H9 (cell line): ENCODE measurements around the gene CCDC187. TPM values are rescaled to one million over a fixed set of nuclear protein-coding genes. Genes with fewer than 3 reads are reported as not detected.

Source experiments
- DNase-seq: peaks from one replicate; pipeline ENCODE4 v3.0.0-alpha.2; 2017
- H2AFZ ChIP-seq: one replicate; pipeline ENCODE4 v1.6.1; 2013; ENCODE audit warnings: mild to moderate bottlenecking, low read length, control low read depth, moderate library complexity
- H2AK5ac ChIP-seq: 2 replicates; pipeline ENCODE4 v1.6.1; 2013; ENCODE audit warnings: low read length, control low read depth, mixed read lengths; ENCODE audit not compliant: insufficient read length
- H2BK120ac ChIP-seq: one replicate; pipeline ENCODE4 v1.6.1; 2013; ENCODE audit warnings: low read depth, mild to moderate bottlenecking, low read length, control low read depth, inconsistent platforms; ENCODE audit not compliant: poor library complexity, severe bottlenecking
- H2BK12ac ChIP-seq: 2 replicates; pipeline ENCODE4 v1.6.1; 2013; ENCODE audit warnings: low read length, control low read depth, mixed read lengths, low read depth; ENCODE audit not compliant: insufficient read length
- H2BK15ac ChIP-seq: 2 replicates; pipeline ENCODE4 v1.6.1; 2013; ENCODE audit warnings: low read depth, low read length, control low read depth
- H2BK20ac ChIP-seq: one replicate; pipeline ENCODE4 v1.6.1; 2013; ENCODE audit warnings: low read depth, mild to moderate bottlenecking, low read length, control low read depth, inconsistent platforms; ENCODE audit not compliant: poor library complexity, severe bottlenecking
- H2BK5ac ChIP-seq: 2 replicates; pipeline ENCODE4 v1.6.1; 2013; ENCODE audit warnings: low read length, control low read depth, mixed read lengths; ENCODE audit not compliant: insufficient read length
- H3K14ac ChIP-seq: 2 replicates; pipeline ENCODE4 v1.6.1; 2013; ENCODE audit warnings: low read length, control low read depth; ENCODE audit not compliant: insufficient read depth
- H3K18ac ChIP-seq: 2 replicates; pipeline ENCODE4 v1.6.1; 2013; ENCODE audit warnings: low read depth, mild to moderate bottlenecking, mixed read lengths, low read length, control low read depth; ENCODE audit not compliant: insufficient read length
- H3K23ac ChIP-seq: 2 replicates; pipeline ENCODE4 v1.6.1; 2013; ENCODE audit warnings: low read length, control low read depth, mixed read lengths, low read depth; ENCODE audit not compliant: insufficient read length
- H3K23me2 ChIP-seq: 2 replicates; pipeline ENCODE4 v1.6.1; 2013; ENCODE audit warnings: low read depth, mild to moderate bottlenecking, mixed read lengths, low read length, control low read depth; ENCODE audit not compliant: insufficient read length, poor library complexity, severe bottlenecking
- H3K27ac ChIP-seq: 2 replicates; pipeline ENCODE4 v1.5.1; 2013; ENCODE audit warnings: low read length, control low read depth, mixed read lengths, low read depth; ENCODE audit not compliant: insufficient read length
- H3K27me3 ChIP-seq: 2 replicates; pipeline ENCODE4 v1.6.1; 2013; ENCODE audit warnings: low read length, control low read depth, inconsistent platforms; ENCODE audit not compliant: insufficient read depth
- H3K4ac ChIP-seq: 2 replicates; pipeline ENCODE4 v1.6.1; 2013; ENCODE audit warnings: low read depth, mild to moderate bottlenecking, control low read depth, inconsistent platforms, low read length, moderate library complexity
- H3K4me1 ChIP-seq: 2 replicates; pipeline ENCODE4 v1.6.1; 2013; ENCODE audit warnings: low read length, control low read depth, inconsistent platforms; ENCODE audit not compliant: insufficient read depth
- H3K4me2 ChIP-seq: 2 replicates; pipeline ENCODE4 v1.6.1; 2013; ENCODE audit warnings: low read length, control low read depth, mixed read lengths; ENCODE audit not compliant: insufficient read length, insufficient read depth
- H3K56ac ChIP-seq: 2 replicates; pipeline ENCODE4 v1.6.1; 2013; ENCODE audit warnings: low read depth, mild to moderate bottlenecking, mixed read lengths, low read length, control low read depth; ENCODE audit not compliant: insufficient read length
- H3K79me1 ChIP-seq: 2 replicates; pipeline ENCODE4 v1.6.1; 2013; ENCODE audit warnings: low read depth, mild to moderate bottlenecking, moderate library complexity, low read length, control low read depth, inconsistent platforms; ENCODE audit not compliant: insufficient read depth, poor library complexity, severe bottlenecking
- H3K79me2 ChIP-seq: 2 replicates; pipeline ENCODE4 v1.6.1; 2013; ENCODE audit warnings: low read length, control low read depth, inconsistent platforms; ENCODE audit not compliant: insufficient read depth
- H3K9ac ChIP-seq: 2 replicates; pipeline ENCODE4 v1.6.1; 2013; ENCODE audit warnings: low read length, control low read depth, mixed read lengths; ENCODE audit not compliant: insufficient read length; ENCODE audit errors: extremely low read depth
- H3K9me3 ChIP-seq: one replicate; pipeline ENCODE4 v1.6.1; 2013; ENCODE audit warnings: low read depth, low read length, inconsistent platforms; ENCODE audit not compliant: control insufficient read depth
- H3T11ph ChIP-seq: one replicate; pipeline ENCODE4 v1.6.1; 2013; ENCODE audit warnings: mild to moderate bottlenecking, low read length, control low read depth, inconsistent platforms
- H4K20me1 ChIP-seq: one replicate; pipeline ENCODE4 v1.6.1; 2013; ENCODE audit not compliant: control insufficient read depth, insufficient read length, insufficient read depth
- H4K5ac ChIP-seq: 2 replicates; pipeline ENCODE4 v1.6.1; 2013; ENCODE audit warnings: low read depth, mild to moderate bottlenecking, mixed read lengths, low read length, control low read depth; ENCODE audit not compliant: insufficient read length
- H4K8ac ChIP-seq: replicated peaks from 2 replicates; pipeline ENCODE4 v1.6.1; 2013; ENCODE audit warnings: low read length, control low read depth, mixed read lengths, low read depth; ENCODE audit not compliant: insufficient read length
- H4K91ac ChIP-seq: 2 replicates; pipeline ENCODE4 v1.6.1; 2013; ENCODE audit warnings: low read depth, mild to moderate bottlenecking, moderate library complexity, mixed read lengths, low read length, control low read depth; ENCODE audit not compliant: insufficient read length
- H3K27ac Mint-ChIP-seq, 3 experiments: 2 replicates in 2 of 3; 3 replicates in 1 of 3; pipeline ENCODE4 v1.8.0; 2020 to 2021; ENCODE audit warnings: mixed read lengths in 3 of 3, mild to moderate bottlenecking in 1 of 3, moderate library complexity in 1 of 3
- H3K27me3 Mint-ChIP-seq: 2 replicates; pipeline ENCODE4 v1.8.0; 2021; ENCODE audit warnings: low read depth, mild to moderate bottlenecking, moderate library complexity, mixed read lengths
- H3K36me3 Mint-ChIP-seq, 3 experiments: 2 replicates in 2 of 3; 3 replicates in 1 of 3; pipeline ENCODE4 v1.8.0; 2020 to 2021; ENCODE audit warnings: low read depth in 3 of 3, mixed read lengths in 3 of 3; ENCODE audit not compliant: insufficient read depth in 1 of 3
- H3K4me1 Mint-ChIP-seq, 2 experiments: 2 replicates each; pipeline ENCODE4 v1.8.0; 2020; ENCODE audit warnings: mixed read lengths in 2 of 2
- H3K4me3 Mint-ChIP-seq, 2 experiments: 2 replicates in 1 of 2; 3 replicates in 1 of 2; pipeline ENCODE4 v1.8.0; 2020 to 2021; ENCODE audit warnings: mild to moderate bottlenecking in 2 of 2, mixed read lengths in 2 of 2, moderate library complexity in 1 of 2
- H3K9me3 Mint-ChIP-seq, 2 experiments: 2 replicates in 1 of 2; 3 replicates in 1 of 2; pipeline ENCODE4 v1.8.0; 2020; ENCODE audit warnings: mild to moderate bottlenecking in 2 of 2, mixed read lengths in 2 of 2, moderate library complexity in 1 of 2
- WGBS: extraction: QIAGEN DNeasy Blood & Tissue Kit; methylation state at CpG from one replicate; pipeline ENCODE4 v1.1.7; 2013; ENCODE audit warnings: missing lambda C conversion rate, low lambda C conversion rate, mixed read lengths; ENCODE audit not compliant: insufficient read length; ENCODE audit errors: extremely low coverage; 5-methylcytosine and 5-hydroxymethylcytosine counted together
- total RNA-seq: library from RNA; stranded (reverse); gene quantifications from 2 replicates; pipeline ENCODE4 v1.2.1, GENCODE V29; 2021
- TF ChIP-seq, protein P1 (sequence below): fragments of 200-600 bp; sonication (generic); conservative IDR thresholded peaks from 3 replicates; pipeline ENCODE4 v1.8.0; 2021; ENCODE audit warnings: antibody characterized with exemption, mild to moderate bottlenecking

CCDC187 gene
- total RNA-seq, 1 experiment from 2014 or later = 0.07 TPM

DNA sequence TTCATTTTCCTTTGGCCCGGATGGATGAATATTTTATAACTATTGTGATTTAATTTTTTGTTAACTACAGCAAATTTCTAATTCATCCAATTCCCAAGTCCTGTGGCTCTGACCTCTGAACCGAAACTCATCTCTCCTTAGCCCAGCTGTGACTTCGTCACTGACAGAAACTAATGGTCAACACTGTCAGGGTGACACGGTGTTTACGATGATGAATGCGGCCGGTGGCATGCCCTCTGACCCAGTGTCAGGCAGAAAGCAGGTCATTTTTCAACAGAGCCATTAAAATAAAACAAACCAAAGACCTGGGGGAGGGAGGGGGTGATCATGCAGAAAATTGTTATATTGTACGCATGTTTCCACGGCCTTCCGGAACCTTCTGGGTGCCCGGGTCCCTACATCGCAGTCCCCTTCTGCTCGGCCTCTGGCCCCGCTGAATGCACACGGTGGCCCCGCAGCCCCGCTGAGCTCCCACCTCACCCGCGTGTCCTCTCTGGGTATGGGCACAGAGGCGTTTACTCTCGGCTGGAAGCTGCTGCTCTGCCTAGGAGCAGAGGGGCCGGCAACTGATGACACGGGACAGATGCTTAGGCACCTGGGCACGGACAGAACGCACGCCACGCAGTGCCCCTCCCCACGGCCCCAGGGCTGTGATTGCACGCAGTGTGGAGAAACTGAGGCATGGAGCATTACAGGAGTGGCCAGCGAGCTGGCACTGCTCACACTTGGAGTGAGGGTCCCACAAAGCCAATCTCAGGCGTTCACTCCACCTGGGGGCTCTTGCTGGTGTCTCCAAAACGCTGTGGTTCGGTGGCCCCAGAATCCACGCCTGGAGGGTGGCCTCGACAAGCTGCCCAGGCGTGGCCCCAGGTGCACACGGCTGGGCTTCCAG is 8.1 kb downstream of the CCDC187 start:
- WGBS = no CpG with 5 or more reads among the region's 37 CpGs
- no peak overlapping the region for H3K4me3 Mint-ChIP-seq
- no peak for DNase-seq

More for the DNA sequence above, 8.1 kb downstream of the CCDC187 start:
- no peak overlapping the region for H3K4ac ChIP-seq
- H4K5ac ChIP-seq = no peak overlapping the region
- H3K79me1 ChIP-seq = no peaks in the 10 kb centered on the region
- H3K27ac ChIP-seq = no peak overlapping the region
- no peak overlapping the region for H3K14ac ChIP-seq
- no peak overlapping the region for H2BK5ac ChIP-seq
- H4K8ac ChIP-seq = no peak overlapping the region
- H4K20me1 ChIP-seq = no peaks in the 10 kb centered on the region
- no peak overlapping the region for H3K23ac ChIP-seq
- no peaks in the 10 kb centered on the region for H3K79me2 ChIP-seq
- Mint-ChIP-seq H3K27ac (no peak overlapping the region), H3K4me1 (peaks cover 3% of the 10 kb centered on the region in 2 experiments; a peak in 3 of 4 replicates), H3K9me3 (no peaks in the 10 kb centered on the region), H3K36me3 (no peaks in the 10 kb centered on the region), H3K27me3 (no peaks in the 10 kb centered on the region; the same call in 1 of the 2 replicates)
- no peak overlapping the region for H3K56ac ChIP-seq
- H4K91ac ChIP-seq = no peak overlapping the region
- peaks cover 12% of the 10 kb centered on the region for H3K9me3 ChIP-seq
- H2AK5ac ChIP-seq = no peak overlapping the region
- H3K18ac ChIP-seq = no peak overlapping the region
- no peak overlapping the region for H2BK15ac ChIP-seq
- no peak overlapping the region for H2AFZ ChIP-seq
- H3K23me2 ChIP-seq = no peaks in the 10 kb centered on the region
- H3K4me2 ChIP-seq = no peak overlapping the region
- H3K27me3 ChIP-seq = no peaks in the 10 kb centered on the region
- H2BK12ac ChIP-seq = no peak overlapping the region
- no peak overlapping the region for H2BK120ac ChIP-seq
- no peak overlapping the region for H2BK20ac ChIP-seq
- H3T11ph ChIP-seq = no peak overlapping the region
- TF ChIP-seq, protein P1, sequence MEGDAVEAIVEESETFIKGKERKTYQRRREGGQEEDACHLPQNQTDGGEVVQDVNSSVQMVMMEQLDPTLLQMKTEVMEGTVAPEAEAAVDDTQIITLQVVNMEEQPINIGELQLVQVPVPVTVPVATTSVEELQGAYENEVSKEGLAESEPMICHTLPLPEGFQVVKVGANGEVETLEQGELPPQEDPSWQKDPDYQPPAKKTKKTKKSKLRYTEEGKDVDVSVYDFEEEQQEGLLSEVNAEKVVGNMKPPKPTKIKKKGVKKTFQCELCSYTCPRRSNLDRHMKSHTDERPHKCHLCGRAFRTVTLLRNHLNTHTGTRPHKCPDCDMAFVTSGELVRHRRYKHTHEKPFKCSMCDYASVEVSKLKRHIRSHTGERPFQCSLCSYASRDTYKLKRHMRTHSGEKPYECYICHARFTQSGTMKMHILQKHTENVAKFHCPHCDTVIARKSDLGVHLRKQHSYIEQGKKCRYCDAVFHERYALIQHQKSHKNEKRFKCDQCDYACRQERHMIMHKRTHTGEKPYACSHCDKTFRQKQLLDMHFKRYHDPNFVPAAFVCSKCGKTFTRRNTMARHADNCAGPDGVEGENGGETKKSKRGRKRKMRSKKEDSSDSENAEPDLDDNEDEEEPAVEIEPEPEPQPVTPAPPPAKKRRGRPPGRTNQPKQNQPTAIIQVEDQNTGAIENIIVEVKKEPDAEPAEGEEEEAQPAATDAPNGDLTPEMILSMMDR = no peak
- no peaks in the 10 kb centered on the region for H3K4me1 ChIP-seq
- no peak overlapping the region for H3K9ac ChIP-seq
